HCEC 1CT (cell line): ENCODE measurements around the gene SLC5A10.
"Not testable (repeated sequence)": the region's sequence is repeated elsewhere in the genome, so short reads cannot be mapped to it uniquely, and the experiment has no call there.

Experiments
- DNase-seq: peaks from one replicate; pipeline ENCODE4 v3.0.0-alpha.2; 2017

Gene SLC5A10

GRCh38 chr17:18948476-18949006 is 3.4 kb upstream of the SLC5A10 start:
- no peak for DNase-seq

DNA sequence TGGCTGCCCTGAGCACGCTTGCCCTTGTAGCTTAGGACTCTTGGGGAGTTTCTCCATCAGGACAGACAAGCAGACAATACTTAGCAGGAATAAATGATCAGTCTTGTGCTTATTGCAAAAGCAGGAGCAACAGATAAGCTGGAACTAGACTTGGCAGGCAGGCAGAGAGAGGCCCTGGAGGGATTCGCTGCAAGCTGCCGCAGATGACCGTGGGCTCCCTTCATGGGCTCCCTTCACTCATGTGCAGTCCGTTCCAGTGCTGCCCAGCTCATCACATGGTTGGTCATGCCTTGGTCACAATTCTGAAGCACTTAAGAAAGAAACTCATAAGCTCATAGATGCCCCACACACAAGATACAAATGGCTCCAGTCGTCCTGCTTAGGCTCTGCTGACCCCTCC is 2.4 kb upstream of the SLC5A10 start:
- no peak for DNase-seq

GRCh38 chr17:18950346-18950745 is 1.6 kb upstream of the SLC5A10 start:
- DNase-seq, result no peak

GRCh38 chr17:18950944-18951905 is 740 bp upstream of the SLC5A10 start:
- DNase-seq, result no peak

GRCh38 chr17:18953231-18953728 is 1.3 kb downstream of the SLC5A10 start:
- no peak for DNase-seq

GRCh38 chr17:18954321-18954720 is 2.4 kb downstream of the SLC5A10 start:
- DNase-seq, result no peak

- no peak for DNase-seq
Observed at GRCh38 chr17:18955009-18955408, 3.0 kb downstream of the SLC5A10 start.

- DNase-seq, result not testable (repeated sequence)
Observed at GRCh38 chr17:18956021-18956420, 4.1 kb downstream of the SLC5A10 start.

DNA sequence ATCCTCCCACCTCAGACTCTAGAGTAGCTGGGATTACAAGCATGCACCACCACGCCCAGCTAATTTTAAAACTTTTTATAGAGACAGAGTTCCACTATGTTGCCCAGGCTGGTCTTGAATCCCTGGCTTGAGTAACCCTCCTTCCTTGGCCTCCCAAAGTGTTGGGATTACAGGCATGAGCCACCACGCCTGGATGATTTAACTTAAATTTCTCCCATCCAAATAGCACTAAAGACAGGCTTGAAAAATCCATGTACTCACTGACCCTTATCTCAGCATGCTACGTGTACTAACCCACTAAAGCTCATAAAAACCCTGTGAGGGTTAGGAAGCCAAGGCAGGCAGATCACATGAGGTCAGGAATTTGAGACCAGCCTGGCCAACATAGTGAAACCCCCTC is 4.6 kb downstream of the SLC5A10 start:
- no peak for DNase-seq

GRCh38 chr17:18957831-18958230 is 5.9 kb downstream of the SLC5A10 start:
- no peak for DNase-seq

DNA sequence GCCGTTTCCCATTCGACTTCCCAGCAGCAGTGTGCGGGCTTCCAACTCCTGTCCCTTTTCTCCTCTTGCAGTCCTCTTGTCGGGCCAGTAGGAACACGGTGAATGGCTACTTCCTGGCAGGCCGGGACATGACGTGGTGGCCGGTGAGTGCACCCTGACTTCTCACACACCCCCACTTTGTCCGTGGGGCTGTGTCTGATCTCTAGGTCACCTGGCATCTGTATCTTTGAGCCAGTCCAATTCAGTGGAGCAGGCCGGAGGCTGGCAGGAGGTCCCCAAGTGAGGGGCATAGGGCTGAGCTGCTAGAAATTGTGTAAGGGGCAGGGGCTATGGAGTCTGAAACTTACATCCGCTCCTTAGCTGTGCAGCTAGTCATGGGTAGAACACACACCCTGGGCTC is 6.6 kb downstream of the SLC5A10 start:
- no peak for DNase-seq

DNA sequence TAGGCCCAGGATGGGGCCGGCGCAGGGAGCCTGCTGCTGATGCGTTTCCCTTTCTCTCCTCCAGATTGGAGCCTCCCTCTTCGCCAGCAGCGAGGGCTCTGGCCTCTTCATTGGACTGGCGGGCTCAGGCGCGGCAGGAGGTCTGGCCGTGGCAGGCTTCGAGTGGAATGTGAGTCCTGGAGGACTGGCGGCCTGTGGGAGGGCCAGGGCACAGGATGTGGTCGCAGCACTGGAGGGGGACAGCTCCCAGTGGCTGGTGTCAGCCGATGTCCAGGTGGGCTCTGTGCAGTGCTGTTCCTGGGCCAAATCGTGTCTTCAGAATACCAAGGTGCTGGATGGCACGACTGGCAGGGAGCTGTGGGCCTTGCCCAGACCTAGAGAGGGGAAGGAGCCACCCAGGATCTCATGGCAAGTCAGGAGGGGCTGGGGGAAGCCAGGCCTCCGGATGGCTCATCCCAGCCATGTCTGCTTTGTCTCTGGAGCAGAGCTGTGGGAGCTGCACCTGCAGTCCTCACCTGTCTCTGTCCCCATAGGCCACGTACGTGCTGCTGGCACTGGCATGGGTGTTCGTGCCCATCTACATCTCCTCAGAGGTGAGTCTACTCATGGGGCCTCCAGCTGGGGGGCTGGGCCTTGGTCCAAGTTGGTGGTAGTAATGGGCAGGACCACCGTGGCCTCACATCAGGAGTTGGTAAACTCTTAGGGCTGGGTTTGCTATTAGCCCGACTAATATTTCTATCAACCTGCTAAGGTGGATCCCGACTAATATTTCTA is 7.3 kb downstream of the SLC5A10 start:
- no peak for DNase-seq

DNA sequence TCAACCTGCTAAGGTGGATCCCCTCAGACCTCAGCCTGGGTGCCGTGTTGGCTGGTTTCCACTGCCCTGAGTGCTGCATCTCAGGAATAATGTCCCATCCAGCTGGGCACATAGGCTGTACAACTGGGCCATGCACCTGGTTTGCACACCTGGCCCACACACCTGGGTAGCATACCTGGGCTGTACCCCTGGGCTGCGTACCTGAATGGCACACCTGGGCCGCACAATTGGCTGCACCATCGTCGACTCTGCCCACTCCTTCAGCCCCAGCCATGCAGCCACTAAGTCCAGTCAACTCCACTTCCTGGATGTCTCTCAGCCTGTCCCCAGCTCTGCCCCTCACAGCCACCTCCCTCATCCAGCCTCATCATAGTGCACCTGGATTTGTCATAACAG is 7.9 kb downstream of the SLC5A10 start:
- DNase-seq, result no peak

DNA sequence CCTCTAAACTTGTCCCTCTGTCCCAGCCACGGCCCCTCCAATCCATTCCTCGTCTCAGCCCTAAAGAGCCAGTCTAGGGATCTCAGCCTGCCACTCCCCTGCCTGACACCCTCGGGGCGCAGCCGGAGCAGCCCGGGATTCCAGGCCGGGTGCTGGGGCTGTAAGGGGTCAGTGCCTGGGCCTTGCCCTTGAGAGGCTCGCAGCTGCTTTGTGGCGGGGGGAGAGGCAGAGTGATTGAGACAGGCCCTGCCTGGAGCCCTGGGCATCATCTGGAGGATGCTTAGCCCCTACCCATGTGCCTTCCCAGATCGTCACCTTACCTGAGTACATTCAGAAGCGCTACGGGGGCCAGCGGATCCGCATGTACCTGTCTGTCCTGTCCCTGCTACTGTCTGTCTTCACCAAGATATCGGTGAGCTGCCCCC is 8.3 kb downstream of the SLC5A10 start:
- no peak for DNase-seq

- peak; percentile 50 for DNase-seq
Observed at GRCh38 chr17:18960803-18961511, 9.0 kb downstream of the SLC5A10 start.

DNA sequence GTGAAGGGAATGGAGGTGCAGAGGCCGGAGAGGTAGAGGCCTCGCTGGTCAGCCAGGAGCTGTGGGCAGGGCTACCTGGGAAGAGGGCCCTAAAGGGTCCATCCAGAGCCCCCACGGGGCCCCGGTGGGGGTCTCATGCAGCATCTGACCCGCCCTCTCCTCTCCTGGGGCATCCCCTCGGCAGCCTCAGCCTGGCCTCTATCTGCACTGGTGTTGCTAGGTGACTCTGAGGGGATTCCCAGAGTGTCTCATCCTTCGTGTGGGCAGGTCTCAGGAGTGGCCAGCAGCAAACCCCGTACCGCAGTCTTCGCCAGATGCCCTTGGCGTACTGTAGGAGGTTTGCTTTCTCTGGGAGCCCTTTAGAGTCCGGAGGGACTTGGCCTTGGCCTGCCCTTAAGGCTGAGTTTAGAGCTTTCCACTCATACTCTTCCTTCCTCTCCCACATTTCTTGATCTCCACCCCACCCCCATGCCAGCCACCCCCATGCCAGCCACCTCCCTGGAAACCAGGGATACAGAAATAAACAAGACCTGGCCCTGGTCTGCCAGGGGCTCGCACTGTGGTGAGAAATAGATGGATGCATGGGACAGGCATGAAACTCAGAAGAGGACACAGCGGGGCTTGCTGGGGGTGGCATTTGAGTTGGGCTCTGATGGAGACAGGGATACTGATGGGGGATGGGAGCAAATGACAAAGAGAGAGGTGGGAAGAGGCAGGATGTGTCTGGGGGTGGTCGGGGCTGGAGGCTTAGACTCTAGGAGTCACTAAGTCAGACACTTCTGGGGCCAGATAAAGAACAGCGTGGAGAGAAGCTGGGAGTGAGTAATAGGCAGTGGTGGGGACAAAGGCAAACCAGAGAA is 9.9 kb downstream of the SLC5A10 start:
- no peak for DNase-seq

DNA sequence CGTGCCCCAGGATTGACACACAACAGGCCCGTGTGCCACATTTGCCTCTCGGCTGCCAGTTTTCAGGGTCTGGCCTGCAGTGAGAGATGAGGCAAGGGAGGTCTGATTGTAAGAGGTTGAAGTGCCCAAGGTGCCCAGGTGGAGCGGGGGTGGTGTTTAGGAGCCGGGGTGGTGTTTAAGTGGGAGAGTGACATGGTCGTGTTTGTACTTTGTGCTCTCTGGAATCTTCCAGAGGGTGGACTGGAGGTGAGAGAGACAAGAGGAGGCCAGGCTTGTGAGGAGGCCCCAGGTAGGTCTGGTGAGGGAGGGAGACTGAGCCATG is 10.5 kb downstream of the SLC5A10 start:
- no peak for DNase-seq

DNA sequence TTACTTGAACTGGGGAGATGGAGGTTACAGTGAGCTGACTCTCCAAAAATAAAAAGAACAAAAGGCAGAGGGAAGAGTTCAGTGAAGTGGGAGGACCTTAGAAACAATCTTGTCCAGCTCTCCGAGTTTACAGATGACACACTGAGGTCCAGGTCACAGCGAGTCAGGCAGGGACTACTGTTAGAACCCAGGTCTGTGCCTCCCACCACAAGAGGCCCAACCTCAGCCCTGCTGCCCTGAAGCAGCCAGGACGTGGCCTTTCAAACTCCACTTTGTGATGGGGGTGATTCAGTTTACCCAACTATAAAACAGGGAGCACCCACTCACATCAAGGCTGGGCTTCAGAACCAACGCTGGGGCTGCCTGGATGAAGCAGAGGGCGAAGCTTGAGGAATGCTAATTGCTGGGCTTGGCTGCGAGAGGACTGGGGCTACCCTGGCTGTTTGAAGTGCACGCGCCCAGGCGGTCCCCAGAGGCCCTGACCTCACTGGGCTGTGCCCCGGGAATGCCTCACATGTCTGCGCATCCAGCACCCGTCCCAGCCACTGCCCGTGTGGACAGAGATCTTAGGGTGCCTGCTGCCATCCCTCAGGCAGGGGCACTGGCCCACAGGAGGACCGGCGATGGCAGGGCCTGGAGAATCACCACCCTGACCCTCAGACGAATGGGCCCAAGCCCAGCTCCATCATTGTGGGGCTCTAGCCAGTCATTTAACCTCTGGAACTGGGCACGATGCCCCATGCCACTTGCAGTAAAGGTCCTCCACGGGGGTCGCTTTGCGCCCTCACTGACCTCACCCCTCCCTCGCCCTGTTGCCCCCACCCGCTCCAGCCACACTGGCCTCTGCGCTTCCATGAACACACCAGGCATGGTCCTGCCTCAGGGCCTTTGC is 11.4 kb downstream of the SLC5A10 start:
- peak; percentile 22 for DNase-seq

DNA sequence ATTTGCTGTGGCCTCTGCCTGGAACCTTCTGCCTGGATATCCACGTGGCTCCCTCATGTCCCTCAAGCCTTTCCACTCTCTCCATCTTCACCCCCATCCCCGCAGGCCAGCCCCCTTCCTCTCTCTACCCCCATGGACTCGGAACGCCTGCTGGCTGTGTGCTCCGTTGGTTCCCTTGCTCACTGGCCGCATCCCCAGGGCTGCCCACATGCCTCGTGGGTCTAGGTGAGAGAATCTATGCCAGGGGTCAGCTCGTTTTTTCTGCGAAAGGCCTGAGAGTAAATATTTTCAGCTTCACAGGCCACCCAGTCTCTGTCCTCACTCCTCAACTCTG is 12.0 kb downstream of the SLC5A10 start:
- no peak for DNase-seq

GRCh38 chr17:18964550-18964949 is 12.6 kb downstream of the SLC5A10 start:
- no peak for DNase-seq
